NCI-H1105 (cell line): ENCODE results near the gene AP2S1.
"Not testable (repeated sequence)": the region's sequence is repeated elsewhere in the genome, so short reads cannot be mapped to it uniquely, and the experiment has no call there.

Experiments
- DNase-seq: peaks from one replicate; lab custom pipeline; 2025; lab: John Stamatoyannopoulos, UW

Gene AP2S1

GRCh38 chr19:46841458-46842083 is 9.1 kb downstream of the AP2S1 start:
- no peak for DNase-seq

GRCh38 chr19:46840498-46840942 is 10.1 kb downstream of the AP2S1 start:
- peak; percentile 33 for DNase-seq

- no peak for DNase-seq
Observed at GRCh38 chr19:46839752-46840497, 10.7 kb downstream of the AP2S1 start.

- DNase-seq: no peak
Observed at GRCh38 chr19:46838160-46838559, 12.5 kb downstream of the AP2S1 start.

- no peak for DNase-seq
Observed at GRCh38 chr19:46834984-46835383, 15.7 kb downstream of the AP2S1 start.

- DNase-seq: no peak
Observed at GRCh38 chr19:46834121-46834520, 16.5 kb downstream of the AP2S1 start.

- DNase-seq: no peak
Observed at GRCh38 chr19:46830864-46831263, 19.8 kb downstream of the AP2S1 start.

- no peak for DNase-seq
Observed at GRCh38 chr19:46828484-46828883, 22.2 kb downstream of the AP2S1 start.

- DNase-seq: no peak
Observed at GRCh38 chr19:46825731-46826055, 25.0 kb downstream of the AP2S1 start.

GRCh38 chr19:46824890-46825730 is 25.5 kb downstream of the AP2S1 start:
- no peak for DNase-seq

- no peak for DNase-seq
Observed at GRCh38 chr19:46823049-46823448, 27.6 kb downstream of the AP2S1 start.

GRCh38 chr19:46822410-46822787 is 28.2 kb downstream of the AP2S1 start:
- not testable (repeated sequence) for DNase-seq

- DNase-seq: no peak
Observed at GRCh38 chr19:46821512-46822409, 28.9 kb downstream of the AP2S1 start.

- DNase-seq: no peak
Observed at GRCh38 chr19:46818812-46819211, 31.8 kb downstream of the AP2S1 start.

GRCh38 chr19:46815833-46816627 is 34.6 kb downstream of the AP2S1 start:
- no peak for DNase-seq

GRCh38 chr19:46813839-46814358 is 36.7 kb downstream of the AP2S1 start:
- DNase-seq: no peak

- no peak for DNase-seq
Observed at GRCh38 chr19:46812977-46813838, 37.4 kb downstream of the AP2S1 start.

GRCh38 chr19:46809534-46810272 is 40.9 kb downstream of the AP2S1 start:
- no peak for DNase-seq

- no peak for DNase-seq
Observed at GRCh38 chr19:46806656-46807055, 44.0 kb downstream of the AP2S1 start.
